Astrocyte of the cerebellum (primary cell): ENCODE results near the gene SCARB1.

Experiments used
- DNase-seq: peaks from one replicate; pipeline ENCODE4 v3.0.0-alpha.2; 2011; ENCODE audit warnings: low read depth
- H3K4me3 ChIP-seq: 2 replicates; pipeline ENCODE4 v1.5.1; 2011; ENCODE audit warnings: mild to moderate bottlenecking, low read depth, low read length, moderate library complexity
- in situ Hi-C: cut with HindIII; loops from 2 replicates; pipeline ENCODE4 v1.10.0; 2017; ENCODE audit warnings: low sequenced_read_pairs
- TF ChIP-seq, protein P1 (sequence below): IDR thresholded peaks from 2 replicates; pipeline ENCODE4 v1.5.1; 2012; ENCODE audit warnings: low read length, low read depth, moderate library complexity, mild to moderate bottlenecking; ENCODE audit errors: missing control alignments

SCARB1 gene

DNA sequence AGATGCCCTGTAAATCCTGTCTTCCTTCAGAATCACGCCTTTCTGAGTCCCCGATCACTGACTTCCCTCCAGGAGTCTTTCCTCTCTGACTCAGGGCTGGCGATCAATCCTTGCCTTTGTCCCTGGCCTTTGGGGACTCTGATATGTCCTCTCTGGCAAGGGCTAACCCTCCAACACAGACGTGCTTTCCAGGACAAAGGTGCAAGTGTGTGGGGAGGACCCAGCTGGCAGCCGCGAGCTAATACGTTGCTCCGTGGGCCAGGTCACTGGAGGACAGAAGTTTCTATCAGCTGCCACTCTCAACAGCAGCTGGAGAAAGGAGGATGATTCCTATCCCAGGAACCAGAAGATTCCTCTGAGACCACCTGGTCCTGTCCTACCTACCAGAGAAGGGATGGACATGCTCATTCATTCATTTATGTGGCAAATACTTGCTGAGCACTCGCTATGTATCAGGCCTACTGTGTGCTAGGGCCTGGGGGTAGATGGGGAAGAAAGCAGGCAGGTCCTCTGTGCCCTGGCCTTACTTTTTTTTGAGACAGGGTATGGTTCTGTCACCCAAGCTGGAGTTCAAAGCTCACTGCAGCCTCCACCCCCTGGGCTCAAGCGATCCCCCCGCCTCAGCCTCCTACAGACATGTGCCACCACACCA is 8.5 kb upstream of the SCARB1 start:
- in situ Hi-C loops, result no loop called here
- TF ChIP-seq, protein P1, sequence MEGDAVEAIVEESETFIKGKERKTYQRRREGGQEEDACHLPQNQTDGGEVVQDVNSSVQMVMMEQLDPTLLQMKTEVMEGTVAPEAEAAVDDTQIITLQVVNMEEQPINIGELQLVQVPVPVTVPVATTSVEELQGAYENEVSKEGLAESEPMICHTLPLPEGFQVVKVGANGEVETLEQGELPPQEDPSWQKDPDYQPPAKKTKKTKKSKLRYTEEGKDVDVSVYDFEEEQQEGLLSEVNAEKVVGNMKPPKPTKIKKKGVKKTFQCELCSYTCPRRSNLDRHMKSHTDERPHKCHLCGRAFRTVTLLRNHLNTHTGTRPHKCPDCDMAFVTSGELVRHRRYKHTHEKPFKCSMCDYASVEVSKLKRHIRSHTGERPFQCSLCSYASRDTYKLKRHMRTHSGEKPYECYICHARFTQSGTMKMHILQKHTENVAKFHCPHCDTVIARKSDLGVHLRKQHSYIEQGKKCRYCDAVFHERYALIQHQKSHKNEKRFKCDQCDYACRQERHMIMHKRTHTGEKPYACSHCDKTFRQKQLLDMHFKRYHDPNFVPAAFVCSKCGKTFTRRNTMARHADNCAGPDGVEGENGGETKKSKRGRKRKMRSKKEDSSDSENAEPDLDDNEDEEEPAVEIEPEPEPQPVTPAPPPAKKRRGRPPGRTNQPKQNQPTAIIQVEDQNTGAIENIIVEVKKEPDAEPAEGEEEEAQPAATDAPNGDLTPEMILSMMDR, result no peak
- H3K4me3 ChIP-seq, result no peak overlapping the region
- no peak for DNase-seq

DNA sequence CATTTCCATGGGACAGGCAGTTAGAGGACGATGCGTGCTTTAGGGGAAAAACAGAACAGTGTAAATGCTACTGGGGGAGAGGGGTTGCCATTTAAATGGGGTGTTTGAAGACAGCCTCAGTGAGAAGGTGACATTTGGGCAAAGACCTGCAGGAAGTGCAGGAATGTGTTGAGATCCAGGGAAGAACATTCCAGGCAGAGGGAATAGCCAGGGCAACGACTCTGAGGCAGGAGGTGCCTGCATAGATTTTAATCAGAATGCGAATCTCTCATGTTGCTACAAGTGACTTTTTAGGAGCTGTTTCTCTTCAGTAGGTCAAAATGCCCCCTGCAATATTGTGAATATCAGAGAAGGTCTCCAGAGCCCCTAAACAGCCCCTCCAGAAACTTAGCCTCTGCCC is 7.6 kb upstream of the SCARB1 start:
- in situ Hi-C loops, result no loop called here
- TF ChIP-seq, protein P1, result no peak
- DNase-seq, result no peak
- no peak overlapping the region for H3K4me3 ChIP-seq

DNA sequence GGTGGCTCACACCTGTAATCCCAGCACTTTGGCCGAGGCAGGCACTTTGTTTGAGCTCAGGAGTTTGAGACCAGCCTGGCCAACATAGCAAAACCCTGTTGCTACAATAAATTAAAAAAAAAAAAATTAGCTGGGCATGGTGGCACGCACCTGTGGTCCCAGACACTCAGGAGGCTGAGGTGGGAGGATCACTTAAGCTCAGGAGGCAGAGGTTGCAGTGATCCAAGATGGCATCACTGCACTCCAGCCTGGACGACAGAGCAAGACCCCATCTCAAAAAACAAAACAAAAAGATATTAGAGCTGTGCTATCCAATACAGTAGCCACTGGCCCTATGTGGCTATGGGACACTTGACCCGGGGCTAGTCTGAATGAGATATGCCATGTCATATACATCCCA is 6.9 kb upstream of the SCARB1 start:
- TF ChIP-seq, protein P1, result no peak

DNA sequence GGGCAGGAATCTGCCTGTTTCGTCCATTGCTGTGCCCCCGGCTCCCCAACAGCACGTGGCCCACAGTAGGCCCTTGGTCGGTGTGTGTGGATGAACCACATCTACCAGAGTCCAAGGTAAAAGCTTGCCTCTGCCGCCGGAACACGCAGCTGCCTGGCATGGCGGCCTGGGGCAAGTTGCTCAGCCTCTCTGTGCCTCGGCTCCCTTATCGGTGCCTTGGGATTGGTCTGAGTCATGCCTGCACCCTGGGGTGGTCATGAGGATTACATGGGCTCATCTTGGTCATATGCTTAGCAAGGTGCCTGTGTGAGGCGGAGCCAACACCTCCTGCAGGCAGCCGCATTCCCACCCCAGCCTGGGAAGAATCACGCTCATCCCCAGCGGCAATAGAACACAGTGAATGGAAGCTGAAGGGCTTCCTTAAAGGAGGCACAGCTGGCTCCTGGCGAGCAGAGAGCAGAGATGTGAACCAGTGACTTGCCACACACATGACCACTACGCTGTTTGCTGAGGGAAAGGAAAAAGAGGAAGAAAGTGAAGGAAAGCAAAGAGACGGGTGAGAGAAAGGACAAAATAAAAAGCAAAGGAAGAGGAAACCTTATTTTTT is 5.5 kb upstream of the SCARB1 start:
- H3K4me3 ChIP-seq, result no peak overlapping the region
- no peak for DNase-seq
- in situ Hi-C loops, result no loop called here
- TF ChIP-seq, protein P1, result no peak

More for the DNA sequence above, 6.9 kb upstream of the SCARB1 start:
- no peak for DNase-seq
- in situ Hi-C loops, result no loop called here
- no peak overlapping the region for H3K4me3 ChIP-seq

DNA sequence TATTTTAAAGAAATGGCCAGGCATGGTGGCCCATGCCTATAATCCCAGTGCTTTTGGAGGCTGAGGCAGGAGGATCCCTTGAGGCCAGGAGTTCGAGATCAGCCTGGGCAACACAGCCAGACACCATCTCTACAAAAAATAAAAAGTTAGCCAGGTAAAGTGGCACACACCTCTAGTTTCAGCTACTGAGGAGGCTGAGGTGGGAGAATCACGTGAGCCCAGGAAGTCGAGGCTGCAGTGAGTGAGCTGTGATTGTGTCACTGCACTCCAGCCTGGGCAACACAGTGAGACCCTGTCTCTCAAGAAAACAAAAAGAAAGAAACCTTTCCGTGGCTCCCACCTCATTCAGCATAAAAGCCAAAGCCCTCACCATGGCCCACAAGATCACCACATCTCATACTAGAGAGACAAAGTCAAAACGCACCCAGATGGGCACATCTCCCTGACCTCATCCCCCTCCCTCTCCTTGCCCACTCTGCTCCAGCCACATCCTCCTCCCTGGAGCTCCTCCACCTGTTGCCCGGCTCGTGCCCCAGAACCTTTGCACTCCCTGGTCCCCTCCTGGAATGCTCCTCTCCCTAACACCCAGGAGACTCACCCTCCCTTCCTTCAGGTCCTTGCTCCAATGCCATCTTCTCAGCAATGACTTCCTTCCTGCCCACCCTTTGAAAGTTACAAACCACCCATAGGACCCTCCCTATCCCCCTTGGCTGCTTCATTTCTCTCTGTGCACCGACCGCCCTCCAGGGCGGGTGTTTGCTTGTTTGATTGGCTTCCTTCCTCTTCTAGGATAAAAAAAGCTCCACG is 4.8 kb upstream of the SCARB1 start:
- H3K4me3 ChIP-seq, result no peak overlapping the region
- no peak for DNase-seq
- TF ChIP-seq, protein P1, result no peak
- in situ Hi-C loops, result no loop called here

DNA sequence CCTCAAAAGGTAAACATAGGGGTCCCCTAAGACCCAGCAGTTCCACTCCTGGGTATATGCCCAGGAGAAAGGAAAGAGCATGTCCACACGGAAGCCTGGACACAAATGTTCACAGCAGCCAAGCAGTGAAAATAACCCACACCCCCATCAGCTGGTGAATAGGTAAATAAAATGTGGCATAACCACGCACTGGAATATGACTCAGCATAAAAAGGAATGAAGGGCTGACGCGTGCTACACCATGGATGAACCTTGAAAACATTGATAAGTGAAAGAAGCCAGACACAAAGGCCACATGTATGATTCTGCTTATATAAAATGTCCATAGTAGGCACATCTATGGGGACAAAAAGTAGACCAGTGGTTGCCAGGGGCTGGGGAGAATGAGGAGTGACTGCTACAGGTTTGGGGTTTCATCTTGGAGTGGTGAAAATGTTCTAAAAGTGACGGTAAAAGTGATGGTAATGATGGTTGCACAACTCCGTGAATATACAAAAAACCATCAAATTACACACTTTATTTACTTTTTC is 3.8 kb upstream of the SCARB1 start:
- TF ChIP-seq, protein P1, result no peak
- no peak overlapping the region for H3K4me3 ChIP-seq
- in situ Hi-C loops, result no loop called here
- DNase-seq, result no peak
